ENCODE results near the gene PDS5A. TPM values are rescaled to one million over a fixed set of nuclear protein-coding genes. Genes with fewer than 3 reads are reported as not detected.
"Not testable (repeated sequence)": the region's sequence is repeated elsewhere in the genome, so short reads cannot be mapped to it uniquely, and the experiment has no call there.

PDS5A gene
- total RNA-seq, 1 donor, result 70.9 TPM

DNA sequence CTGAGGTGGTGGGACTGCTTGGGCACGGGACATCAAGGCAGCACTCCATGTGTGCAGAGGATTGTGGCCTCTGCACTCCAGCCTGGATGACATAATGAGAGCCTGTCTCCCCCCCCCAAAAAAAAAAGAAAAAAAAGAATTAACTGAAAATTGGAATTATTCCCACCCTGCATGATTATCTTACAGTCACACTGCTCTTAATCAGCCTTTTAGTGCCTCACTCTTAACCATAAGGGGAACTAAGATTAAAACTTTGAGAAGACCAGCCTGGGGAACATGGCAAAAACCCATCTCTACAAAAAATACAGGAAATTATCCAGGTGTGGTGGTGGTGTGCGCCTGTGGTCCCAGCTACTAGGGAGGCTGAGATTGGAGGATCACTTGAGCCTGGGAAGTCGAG, 185.2 kb downstream of the PDS5A start:
- H3K79me2 ChIP-seq (ENCODE audit: insufficient read depth, low read length), result no peaks in the 10 kb centered on the region
- no peaks in the 10 kb centered on the region for H4K20me1 ChIP-seq (ENCODE audit: insufficient read depth, low read length)
- H3K4me2 ChIP-seq (ENCODE audit: insufficient read depth, low read length), result no peak overlapping the region
- H3K4me1 ChIP-seq (ENCODE audit: insufficient read depth, low read length), result no peaks in the 10 kb centered on the region
- no peak overlapping the region for H2AFZ ChIP-seq (ENCODE audit: low read length)
- H3K4me3 ChIP-seq (ENCODE audit: insufficient read depth, low read length), result no peak overlapping the region
- no peaks in the 10 kb centered on the region for H3K9me3 ChIP-seq (ENCODE audit: low read depth, low read length)
- H3K36me3 ChIP-seq (ENCODE audit: insufficient read depth, low read length), result no peaks in the 10 kb centered on the region
- no peaks in the 10 kb centered on the region for H3K27me3 ChIP-seq (ENCODE audit: insufficient read depth, low read length)
- no peak for DNase-seq (ENCODE audit: insufficient read length, low spot score, missing footprints)
- no peak overlapping the region for H3K27ac ChIP-seq (ENCODE audit: low read depth, low read length)
- TF ChIP-seq, protein P1, sequence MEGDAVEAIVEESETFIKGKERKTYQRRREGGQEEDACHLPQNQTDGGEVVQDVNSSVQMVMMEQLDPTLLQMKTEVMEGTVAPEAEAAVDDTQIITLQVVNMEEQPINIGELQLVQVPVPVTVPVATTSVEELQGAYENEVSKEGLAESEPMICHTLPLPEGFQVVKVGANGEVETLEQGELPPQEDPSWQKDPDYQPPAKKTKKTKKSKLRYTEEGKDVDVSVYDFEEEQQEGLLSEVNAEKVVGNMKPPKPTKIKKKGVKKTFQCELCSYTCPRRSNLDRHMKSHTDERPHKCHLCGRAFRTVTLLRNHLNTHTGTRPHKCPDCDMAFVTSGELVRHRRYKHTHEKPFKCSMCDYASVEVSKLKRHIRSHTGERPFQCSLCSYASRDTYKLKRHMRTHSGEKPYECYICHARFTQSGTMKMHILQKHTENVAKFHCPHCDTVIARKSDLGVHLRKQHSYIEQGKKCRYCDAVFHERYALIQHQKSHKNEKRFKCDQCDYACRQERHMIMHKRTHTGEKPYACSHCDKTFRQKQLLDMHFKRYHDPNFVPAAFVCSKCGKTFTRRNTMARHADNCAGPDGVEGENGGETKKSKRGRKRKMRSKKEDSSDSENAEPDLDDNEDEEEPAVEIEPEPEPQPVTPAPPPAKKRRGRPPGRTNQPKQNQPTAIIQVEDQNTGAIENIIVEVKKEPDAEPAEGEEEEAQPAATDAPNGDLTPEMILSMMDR (IDR thresholded peaks at IDR 0.05; ENCODE audit: extremely low read depth, low read depth, low read length), result no peak

DNA sequence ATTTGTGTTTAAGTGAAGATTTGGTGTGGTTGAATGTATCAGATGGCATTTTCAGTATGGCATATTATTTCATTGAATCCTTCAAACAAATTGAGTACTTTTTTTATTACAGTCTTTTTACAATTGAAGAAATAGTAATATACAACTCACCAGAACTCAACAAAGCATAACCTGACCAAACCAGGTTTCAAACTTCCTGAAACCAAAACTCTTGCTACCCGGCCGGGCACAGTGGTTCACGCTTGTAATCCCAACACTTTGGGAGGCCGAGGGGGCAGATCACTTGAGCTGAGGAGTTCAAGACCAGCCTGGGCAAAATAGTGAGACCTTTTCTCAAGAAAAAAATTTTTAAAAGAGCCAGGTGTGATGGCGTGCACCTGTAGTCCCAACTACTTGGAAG, 185.6 kb downstream of the PDS5A start:
- Histone ChIP-seq H3K9me3 (ENCODE audit: low read depth, low read length) (no peaks in the 10 kb centered on the region), H3K27ac (ENCODE audit: low read depth, low read length) (no peak overlapping the region), H3K4me2 (ENCODE audit: insufficient read depth, low read length) (no peak overlapping the region), H3K27me3 (ENCODE audit: insufficient read depth, low read length) (no peaks in the 10 kb centered on the region), H4K20me1 (ENCODE audit: insufficient read depth, low read length) (no peaks in the 10 kb centered on the region), H3K36me3 (ENCODE audit: insufficient read depth, low read length) (no peaks in the 10 kb centered on the region), H3K4me3 (ENCODE audit: insufficient read depth, low read length) (no peak overlapping the region), H3K4me1 (ENCODE audit: insufficient read depth, low read length) (no peaks in the 10 kb centered on the region), H3K79me2 (ENCODE audit: insufficient read depth, low read length) (no peaks in the 10 kb centered on the region), H2AFZ (ENCODE audit: low read length) (no peak overlapping the region)
- no peak for DNase-seq (ENCODE audit: insufficient read length, low spot score, missing footprints)
- TF ChIP-seq, protein P1 (IDR thresholded peaks at IDR 0.05; ENCODE audit: extremely low read depth, low read depth, low read length), result no peak

GRCh38 chr4:39786838-39787237, 190.9 kb downstream of the PDS5A start:
- Histone ChIP-seq H3K27ac (ENCODE audit: low read depth, low read length) (no peak overlapping the region), H2AFZ (ENCODE audit: low read length) (no peak overlapping the region), H3K27me3 (ENCODE audit: insufficient read depth, low read length) (no peaks in the 10 kb centered on the region), H3K4me3 (ENCODE audit: insufficient read depth, low read length) (no peak overlapping the region), H4K20me1 (ENCODE audit: insufficient read depth, low read length) (no peaks in the 10 kb centered on the region), H3K4me1 (ENCODE audit: insufficient read depth, low read length) (no peaks in the 10 kb centered on the region), H3K4me2 (ENCODE audit: insufficient read depth, low read length) (no peak overlapping the region), H3K79me2 (ENCODE audit: insufficient read depth, low read length) (no peaks in the 10 kb centered on the region), H3K36me3 (ENCODE audit: insufficient read depth, low read length) (no peaks in the 10 kb centered on the region), H3K9me3 (ENCODE audit: low read depth, low read length) (no peaks in the 10 kb centered on the region)
- TF ChIP-seq, protein P1 (IDR thresholded peaks at IDR 0.05; ENCODE audit: extremely low read depth, low read depth, low read length), result no peak
- DNase-seq (ENCODE audit: insufficient read length, low spot score, missing footprints), result no peak

DNA sequence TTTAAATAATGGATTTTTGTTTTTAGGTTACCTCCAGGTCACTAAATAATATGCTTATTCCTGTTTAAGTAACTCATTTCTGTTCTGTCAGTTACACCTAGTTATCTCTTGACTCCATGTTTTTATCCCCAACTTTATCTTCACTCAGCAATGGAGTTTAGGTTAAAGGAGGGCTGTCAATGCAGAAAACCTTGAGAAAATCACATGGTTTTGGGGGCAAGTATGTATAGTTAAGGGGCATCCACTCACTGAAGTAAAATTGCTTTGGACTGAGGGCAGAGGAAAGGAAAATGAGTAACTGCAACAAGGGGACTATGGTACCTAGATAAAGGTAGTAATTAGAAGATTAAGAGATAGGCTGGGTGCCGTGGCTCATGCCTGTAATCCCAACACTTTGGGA, 192.6 kb downstream of the PDS5A start:
- no peak for DNase-seq (ENCODE audit: insufficient read length, low spot score, missing footprints)
- TF ChIP-seq, protein P1 (IDR thresholded peaks at IDR 0.05; ENCODE audit: extremely low read depth, low read depth, low read length), result no peak
- no peaks in the 10 kb centered on the region for H4K20me1 ChIP-seq (ENCODE audit: insufficient read depth, low read length)

GRCh38 chr4:39781988-39782387, 195.7 kb downstream of the PDS5A start:
- not testable (repeated sequence) for H3K9me3 ChIP-seq (ENCODE audit: low read depth, low read length)

More for the DNA sequence above, 192.6 kb downstream of the PDS5A start:
- Histone ChIP-seq H3K4me3 (ENCODE audit: insufficient read depth, low read length) (no peak overlapping the region), H3K9me3 (ENCODE audit: low read depth, low read length) (no peaks in the 10 kb centered on the region), H3K27ac (ENCODE audit: low read depth, low read length) (no peak overlapping the region), H3K36me3 (ENCODE audit: insufficient read depth, low read length) (peaks cover 4% of the 10 kb centered on the region), H2AFZ (ENCODE audit: low read length) (no peak overlapping the region), H3K27me3 (ENCODE audit: insufficient read depth, low read length) (no peaks in the 10 kb centered on the region), H3K4me2 (ENCODE audit: insufficient read depth, low read length) (no peak overlapping the region), H3K4me1 (ENCODE audit: insufficient read depth, low read length) (no peaks in the 10 kb centered on the region), H3K79me2 (ENCODE audit: insufficient read depth, low read length) (no peaks in the 10 kb centered on the region)

More at GRCh38 chr4:39781988-39782387, 195.7 kb downstream of the PDS5A start:
- not testable (repeated sequence) for H3K4me2 ChIP-seq (ENCODE audit: insufficient read depth, low read length); H3K27ac ChIP-seq (ENCODE audit: low read depth, low read length); H3K4me3 ChIP-seq (ENCODE audit: insufficient read depth, low read length); H3K79me2 ChIP-seq (ENCODE audit: insufficient read depth, low read length); H3K27me3 ChIP-seq (ENCODE audit: insufficient read depth, low read length); H3K4me1 ChIP-seq (ENCODE audit: insufficient read depth, low read length); DNase-seq (ENCODE audit: insufficient read length, low spot score, missing footprints); H2AFZ ChIP-seq (ENCODE audit: low read length); H4K20me1 ChIP-seq (ENCODE audit: insufficient read depth, low read length)
- peaks cover 31% of the 10 kb centered on the region for H3K36me3 ChIP-seq (ENCODE audit: insufficient read depth, low read length)
